Measurements from ENCODE around the gene WBP2. TPM values are rescaled to one million over a fixed set of nuclear protein-coding genes. Genes with fewer than 3 reads are reported as not detected.

WBP2 gene
- polyA plus RNA-seq, 1 donor from 2014 or later = 21.7 TPM

GRCh38 chr17:75880266-75880665, 25.1 kb upstream of the WBP2 start:
- Histone ChIP-seq H2AFZ (ENCODE audit: low read depth, low read length) (no peak overlapping the region), H3K27ac (ENCODE audit: low read length) (no peak overlapping the region), H3K27me3 (ENCODE audit: insufficient read depth, low read depth, low read length) (peaks cover 46% of the 10 kb centered on the region), H3K9me2 (ENCODE audit: insufficient read depth, low read length) (no peaks in the 10 kb centered on the region), H3K4me3 (ENCODE audit: low read length) (no peak overlapping the region), H4K20me1 (ENCODE audit: insufficient read depth) (no peaks in the 10 kb centered on the region), H3K9ac (ENCODE audit: low read length) (no peak overlapping the region), H3K79me2 (replicated peaks; ENCODE audit: insufficient read depth, low read length) (no peaks in the 10 kb centered on the region), H3K9me3 (ENCODE audit: low read length) (no peaks in the 10 kb centered on the region), H3F3A (ENCODE audit: insufficient read depth, low read length, poor library complexity, severe bottlenecking) (no peaks in the 10 kb centered on the region), H3K36me3 (ENCODE audit: insufficient read depth, low read length) (no peaks in the 10 kb centered on the region), H3K4me2 (ENCODE audit: low read length) (no peak overlapping the region)
- TF ChIP-seq REST (IDR thresholded peaks at IDR 0.05; ENCODE audit: borderline replicate concordance) (no peak), EP300 (conservative IDR thresholded peaks at IDR 0.05; ENCODE audit: poor library complexity, severe bottlenecking) (no peak), CTCF (IDR thresholded peaks at IDR 0.05; ENCODE audit: poor library complexity, severe bottlenecking) (no peak), TAF1 (IDR thresholded peaks at IDR 0.05; ENCODE audit: low read depth) (no peak), RAD21 (conservative IDR thresholded peaks at IDR 0.05) (no peak), EZH2 (IDR thresholded peaks at IDR 0.05; ENCODE audit: borderline replicate concordance, insufficient read depth, low read length, poor library complexity, severe bottlenecking) (no peak), MXI1 (conservative IDR thresholded peaks at IDR 0.05; ENCODE audit: poor library complexity, severe bottlenecking) (no peak), POLR2AphosphoS5 (IDR thresholded peaks at IDR 0.05) (no peak), SMC3 (conservative IDR thresholded peaks at IDR 0.05; ENCODE audit: poor library complexity) (no peak)

GRCh38 chr17:75878174-75878998, 23.3 kb upstream of the WBP2 start, which contains the start of gene TRIM47:
Gene TRIM47 (minus strand): TSS chr17:75878581. CDS start chr17:75878548, 33 bp downstream.
- no peaks in the 10 kb centered on the region for H3K9me3 ChIP-seq (ENCODE audit: low read length)

More at GRCh38 chr17:75878174-75878998, 23.3 kb upstream of the WBP2 start, which contains the start of gene TRIM47:
- no peaks in the 10 kb centered on the region for H3K36me3 ChIP-seq (ENCODE audit: insufficient read depth, low read length)
- no peak within 1 kb of the TSS for H2AFZ ChIP-seq (ENCODE audit: low read depth, low read length)
- no peak within 1 kb of the TSS for H3K4me2 ChIP-seq (ENCODE audit: low read length)
- no peak within 1 kb of the TSS for H3K27ac ChIP-seq (ENCODE audit: low read length)
- H3K79me2 ChIP-seq (replicated peaks; ENCODE audit: insufficient read depth, low read length) = no peaks in the 10 kb centered on the region
- H3K27me3 ChIP-seq (ENCODE audit: insufficient read depth, low read depth, low read length) = peaks cover 46% of the 10 kb centered on the region
- H3K9ac ChIP-seq (ENCODE audit: low read length) = no peak within 1 kb of the TSS
- peak within 1 kb of the TSS; percentile 58 for H3K4me3 ChIP-seq (ENCODE audit: low read length)
- H4K20me1 ChIP-seq (ENCODE audit: insufficient read depth) = no peaks in the 10 kb centered on the region
- no peaks in the 10 kb centered on the region for H3F3A ChIP-seq (ENCODE audit: insufficient read depth, low read length, poor library complexity, severe bottlenecking)
- no peak for TF ChIP-seq EP300 (conservative IDR thresholded peaks at IDR 0.05; ENCODE audit: poor library complexity, severe bottlenecking)
- TF ChIP-seq CTCF (IDR thresholded peaks at IDR 0.05; ENCODE audit: poor library complexity, severe bottlenecking) = peak; percentile 37
- peak; percentile 9 for TF ChIP-seq SMC3 (conservative IDR thresholded peaks at IDR 0.05; ENCODE audit: poor library complexity)
- H3K9me2 ChIP-seq (ENCODE audit: insufficient read depth, low read length) = no peaks in the 10 kb centered on the region
